Activated naive CD8-positive, alpha-beta T cell treated with anti-CD3 and anti-CD28 coated beads, Interleukin-2, amount 50 U/mL, for 24 hours (primary cell): ENCODE data around the gene CBLB.

Experiments
- ATAC-seq: fragments of 150-1000 bp; cut with Tn5 transposase; one replicate; pipeline ENCODE4 v1.10.0; 2021
- DNase-seq: peaks from one replicate; pipeline ENCODE4 v3.0.0; 2021
- H3K27ac Mint-ChIP-seq: one replicate; pipeline ENCODE4 v1.8.0; 2021; ENCODE audit warnings: mild to moderate bottlenecking, mixed read lengths
- H3K27me3 Mint-ChIP-seq: one replicate; pipeline ENCODE4 v1.8.0; 2021; ENCODE audit warnings: mixed read lengths
- H3K36me3 Mint-ChIP-seq: one replicate; pipeline ENCODE4 v1.8.0; 2021; ENCODE audit warnings: low read depth, mixed read lengths
- H3K4me1 Mint-ChIP-seq: one replicate; pipeline ENCODE4 v1.8.0; 2021; ENCODE audit warnings: mixed read lengths
- H3K4me3 Mint-ChIP-seq: one replicate; pipeline ENCODE4 v1.8.0; 2021; ENCODE audit warnings: mild to moderate bottlenecking, moderate library complexity, mixed read lengths
- H3K9me3 Mint-ChIP-seq: one replicate; pipeline ENCODE4 v1.8.0; 2021; ENCODE audit warnings: mixed read lengths

CBLB gene

DNA sequence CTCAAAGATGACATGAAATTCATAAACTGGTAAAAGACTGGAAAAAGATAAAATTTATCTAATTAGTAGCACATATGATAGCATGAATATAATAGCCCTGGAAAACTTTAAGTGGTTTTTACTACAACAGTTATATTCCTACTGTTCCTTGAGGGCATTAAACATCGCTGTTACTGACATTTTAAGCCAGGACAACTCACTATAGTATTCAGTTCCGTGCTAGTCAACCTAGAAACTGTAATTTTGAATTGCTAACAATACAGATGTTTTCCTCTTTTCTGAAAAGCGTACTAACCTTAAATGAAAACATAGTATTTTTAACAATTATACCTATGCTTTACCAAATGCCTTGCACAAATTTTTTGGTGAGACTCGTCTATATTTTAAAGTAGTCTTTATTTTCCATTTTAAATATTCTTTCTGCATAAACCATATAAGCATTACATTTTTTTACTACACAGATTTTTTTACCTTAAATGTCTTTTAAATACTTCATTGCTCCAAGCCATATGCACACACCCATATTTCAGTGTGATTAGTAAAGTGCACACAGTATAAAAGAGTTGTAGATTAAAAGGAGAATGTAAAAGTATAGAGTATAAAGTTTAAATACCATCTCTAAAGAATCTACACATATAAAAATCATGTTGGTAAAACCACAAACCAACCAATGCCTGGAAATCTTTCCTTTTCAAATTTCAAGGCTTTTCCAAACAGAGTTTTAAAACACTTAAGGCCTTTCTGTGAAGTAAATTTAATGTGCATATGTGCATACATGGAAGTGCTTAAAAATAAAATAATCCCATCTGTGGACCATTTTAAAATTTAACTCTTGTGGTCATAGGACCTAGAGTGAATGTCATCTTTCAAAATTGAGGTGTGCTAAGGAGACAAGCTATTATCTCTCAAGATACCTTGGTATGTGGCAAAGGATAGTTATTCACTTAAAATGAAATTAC lies 20.1 kb upstream of the CBLB start:
- H3K4me1 Mint-ChIP-seq = peaks cover 15% of the 10 kb centered on the region
- DNase-seq = no peak
- H3K9me3 Mint-ChIP-seq = no peaks in the 10 kb centered on the region
- H3K4me3 Mint-ChIP-seq = no peak overlapping the region
- no peaks in the 10 kb centered on the region for H3K27me3 Mint-ChIP-seq
- H3K36me3 Mint-ChIP-seq = no peaks in the 10 kb centered on the region
- no peak for ATAC-seq
- H3K27ac Mint-ChIP-seq = no peak overlapping the region

DNA sequence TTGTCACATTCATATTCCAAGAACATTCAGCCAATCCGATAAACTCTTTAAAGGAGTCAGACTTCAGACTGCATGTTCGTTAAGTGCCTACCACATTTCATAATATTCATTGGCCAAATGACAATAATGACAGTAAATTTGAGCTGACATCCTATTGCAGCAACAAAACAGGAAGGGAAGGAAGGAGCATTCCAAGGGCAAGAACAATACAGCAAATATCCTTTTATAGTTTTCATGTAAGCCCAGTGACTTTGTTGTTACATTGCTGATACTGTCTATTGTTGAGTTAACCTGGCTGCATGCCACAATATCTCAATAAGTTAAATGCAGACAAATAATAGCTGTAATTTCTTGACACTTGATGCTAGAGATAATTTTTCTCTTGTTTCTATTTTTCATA lies 16.4 kb upstream of the CBLB start:
- DNase-seq (no peak), ATAC-seq (no peak)
- Mint-ChIP-seq H3K27ac (no peak overlapping the region), H3K4me3 (no peak overlapping the region), H3K36me3 (no peaks in the 10 kb centered on the region), H3K27me3 (no peaks in the 10 kb centered on the region), H3K9me3 (no peaks in the 10 kb centered on the region), H3K4me1 (peaks cover 30% of the 10 kb centered on the region)

DNA sequence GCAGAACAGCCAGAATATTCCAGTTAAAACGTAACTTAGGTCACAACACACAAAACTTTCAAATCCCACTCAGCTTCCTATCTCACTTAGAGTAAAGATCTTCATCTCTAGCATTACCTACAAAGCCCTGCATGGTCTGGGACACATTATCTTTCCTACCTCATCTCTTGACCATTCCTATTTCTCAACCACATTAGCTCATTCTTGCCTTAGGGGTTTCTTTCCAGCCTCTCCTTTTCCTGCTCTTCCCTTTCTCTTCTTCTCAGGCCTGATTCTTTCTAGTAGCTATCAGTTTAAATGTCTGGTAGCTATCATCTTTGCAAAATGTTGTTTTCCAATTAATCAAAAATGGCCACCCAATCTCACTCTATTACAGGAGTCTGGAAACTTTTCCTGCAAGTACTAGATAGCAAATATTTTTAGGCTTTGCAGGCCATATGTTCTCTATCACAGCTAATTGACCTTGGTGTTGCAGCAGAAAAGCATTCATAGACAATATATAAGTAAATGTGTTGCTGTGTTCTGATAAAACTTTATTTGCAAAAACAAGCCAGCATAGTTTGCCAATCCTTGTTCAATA lies 15.1 kb upstream of the CBLB start:
- DNase-seq = no peak
- Mint-ChIP-seq H3K9me3 (no peaks in the 10 kb centered on the region), H3K4me1 (peaks cover 28% of the 10 kb centered on the region), H3K27me3 (no peaks in the 10 kb centered on the region), H3K4me3 (no peak overlapping the region), H3K27ac (no peak overlapping the region), H3K36me3 (no peaks in the 10 kb centered on the region)
- ATAC-seq = no peak

DNA sequence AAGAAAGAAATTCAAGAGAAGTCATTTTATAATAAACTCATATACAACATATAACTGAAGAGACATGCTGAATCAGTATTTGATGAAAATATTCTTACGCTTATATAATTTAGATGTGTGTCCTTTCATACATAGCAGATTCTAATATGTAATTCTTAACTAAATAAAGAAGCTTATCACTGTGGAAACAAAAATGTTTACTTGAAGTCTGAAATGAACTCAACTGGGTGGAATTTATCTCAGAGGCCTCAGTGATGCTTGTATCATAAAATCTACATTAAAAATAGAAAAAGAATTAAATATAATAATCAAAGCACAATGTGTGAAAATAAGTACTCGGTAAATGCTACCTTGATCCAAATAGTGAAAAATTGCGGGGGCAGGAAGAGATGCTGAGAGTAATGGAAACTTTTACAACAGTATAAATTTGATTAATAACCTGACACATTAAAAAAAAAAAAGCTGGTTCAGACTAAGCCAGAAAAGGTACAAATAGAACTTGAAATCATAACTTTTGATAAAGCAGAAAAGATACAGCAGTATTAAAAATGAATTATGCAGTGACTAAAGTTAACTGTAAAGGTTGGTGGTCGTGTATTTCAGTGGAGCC lies 12.0 kb upstream of the CBLB start:
- Mint-ChIP-seq H3K36me3 (no peaks in the 10 kb centered on the region), H3K27ac (no peak overlapping the region), H3K4me3 (no peak overlapping the region), H3K27me3 (no peaks in the 10 kb centered on the region), H3K9me3 (no peaks in the 10 kb centered on the region), H3K4me1 (peaks cover 53% of the 10 kb centered on the region)
- ATAC-seq (no peak), DNase-seq (no peak)

DNA sequence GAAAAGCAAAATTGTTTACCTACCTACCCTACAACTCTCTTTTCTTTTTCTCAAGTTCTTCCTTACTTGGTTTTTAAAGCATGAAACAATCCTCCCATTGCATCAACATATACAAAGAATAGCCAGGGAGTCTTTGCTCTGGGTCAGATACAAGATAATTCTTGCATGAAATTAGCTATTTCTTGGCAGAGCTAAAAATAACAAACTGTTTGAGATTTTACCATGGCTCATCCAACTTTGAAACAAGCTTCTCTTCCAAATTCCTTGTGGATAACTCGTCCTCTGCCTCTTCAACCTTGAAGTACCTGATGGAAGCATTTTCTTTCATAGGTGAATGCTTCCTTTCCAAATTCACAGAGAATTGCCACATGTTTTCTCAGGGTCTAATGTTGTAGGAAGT lies 9.2 kb upstream of the CBLB start:
- Mint-ChIP-seq H3K27me3 (no peaks in the 10 kb centered on the region), H3K27ac (peak overlapping the region; percentile 78), H3K36me3 (no peaks in the 10 kb centered on the region), H3K4me3 (peak overlapping the region; percentile 43), H3K4me1 (peaks cover 47% of the 10 kb centered on the region), H3K9me3 (no peaks in the 10 kb centered on the region)
- no peak for ATAC-seq
- no peak for DNase-seq

DNA sequence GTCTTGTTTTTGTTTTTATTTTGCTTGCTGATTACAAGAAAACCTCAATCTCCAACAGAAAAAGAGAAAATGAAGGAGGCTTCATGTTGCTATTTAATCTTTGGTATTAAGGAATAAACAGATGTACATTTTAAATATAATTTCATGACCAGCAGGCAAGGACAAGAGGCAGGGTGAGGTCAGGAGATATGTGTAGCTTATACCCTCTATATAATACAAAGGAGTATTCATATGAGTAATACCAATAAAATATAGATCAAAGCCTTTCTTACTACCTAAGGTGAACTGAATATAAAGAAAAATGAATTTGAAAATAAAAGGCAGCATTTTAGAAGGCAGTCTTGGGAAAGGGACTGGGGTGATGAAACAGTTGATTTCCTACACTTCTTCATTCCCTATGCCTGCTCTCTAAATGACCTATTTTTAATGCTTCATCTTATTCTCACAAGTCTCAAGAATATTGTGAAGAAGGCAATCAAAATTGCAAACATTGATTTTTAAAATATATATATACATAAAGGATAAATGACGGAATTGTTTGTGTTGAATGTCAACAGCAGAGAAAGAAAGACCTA lies 8.6 kb upstream of the CBLB start:
- ATAC-seq (no peak), DNase-seq (no peak)

DNA sequence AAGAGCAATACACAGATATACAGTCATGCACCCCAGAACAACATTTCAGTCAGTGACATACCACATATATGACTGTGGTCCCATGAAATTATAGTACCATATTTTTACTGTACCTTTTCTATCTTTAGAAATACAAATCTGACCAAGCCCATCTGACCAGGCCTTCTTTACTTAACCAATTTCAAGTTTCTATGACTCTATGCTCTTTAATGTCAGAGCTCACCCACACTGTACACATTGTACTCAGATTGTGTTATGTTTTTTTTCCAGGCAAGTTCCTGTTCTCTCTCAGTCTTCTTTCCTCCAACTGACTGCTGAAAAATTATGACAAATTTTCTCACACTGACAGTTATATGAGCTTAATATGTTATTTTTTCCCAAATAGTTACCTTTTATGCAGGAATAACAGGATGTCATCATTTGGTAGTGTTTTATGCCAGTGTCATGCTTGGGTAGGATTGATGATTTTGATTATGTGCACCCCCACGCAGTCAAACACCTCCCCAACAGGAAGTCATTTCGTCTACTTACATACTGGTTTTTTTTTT lies 8.0 kb upstream of the CBLB start:
- peak overlapping the region; percentile 65 for H3K4me3 Mint-ChIP-seq
- ATAC-seq (peak; percentile 96), DNase-seq (no peak)
- peaks cover 41% of the 10 kb centered on the region for H3K4me1 Mint-ChIP-seq
- H3K36me3 Mint-ChIP-seq = no peaks in the 10 kb centered on the region
- peak overlapping the region; percentile 88 for H3K27ac Mint-ChIP-seq
- no peaks in the 10 kb centered on the region for H3K27me3 Mint-ChIP-seq
- no peaks in the 10 kb centered on the region for H3K9me3 Mint-ChIP-seq

More for the DNA sequence above, 8.6 kb upstream of the CBLB start:
- Mint-ChIP-seq H3K27ac (peak overlapping the region; percentile 88), H3K9me3 (no peaks in the 10 kb centered on the region), H3K4me3 (peak overlapping the region; percentile 65), H3K36me3 (no peaks in the 10 kb centered on the region), H3K4me1 (peaks cover 42% of the 10 kb centered on the region), H3K27me3 (no peaks in the 10 kb centered on the region)

DNA sequence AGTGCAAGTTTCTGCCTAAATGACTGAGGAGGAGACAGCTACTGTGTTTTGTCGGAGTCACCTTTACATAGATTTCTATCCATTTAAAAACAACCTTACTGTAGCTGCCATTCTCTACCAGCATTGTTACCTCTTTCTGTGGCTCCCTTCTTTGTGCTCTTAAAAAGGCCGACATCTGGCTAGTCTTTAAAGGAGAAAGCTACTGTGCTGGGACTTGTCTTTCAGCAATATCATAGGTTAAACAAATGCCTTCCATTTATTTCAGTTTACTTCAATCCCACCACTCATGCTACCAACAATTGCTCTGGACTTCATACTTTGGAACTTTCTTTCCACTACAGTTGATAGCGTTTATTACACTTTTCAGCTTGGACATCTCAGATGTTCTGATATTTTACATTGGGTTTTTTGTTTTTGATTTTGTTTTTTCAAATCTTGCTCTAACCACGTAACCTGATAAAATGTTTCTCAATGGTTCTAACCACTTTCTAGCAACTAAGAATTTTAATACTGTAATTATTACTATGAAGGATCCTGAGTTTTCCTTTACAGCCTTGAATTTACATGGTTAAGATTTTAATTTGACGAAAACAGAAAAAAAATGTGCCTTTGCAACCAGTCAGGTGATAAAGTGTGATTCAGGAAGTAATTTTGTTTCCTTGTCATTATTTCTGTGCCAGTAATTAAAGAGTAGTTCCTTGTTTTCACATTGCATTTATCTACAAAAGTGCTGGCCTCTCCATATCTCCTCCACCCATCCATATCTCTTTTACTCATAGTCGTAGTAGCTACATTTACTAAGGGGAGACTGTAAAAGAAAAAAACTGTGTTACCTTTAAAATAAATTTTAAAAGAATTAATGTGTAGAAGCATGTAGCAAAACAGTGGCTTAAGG lies 1.3 kb upstream of the CBLB start:
- DNase-seq = no peak
- no peak for ATAC-seq
- Mint-ChIP-seq H3K9me3 (no peaks in the 10 kb centered on the region), H3K36me3 (peaks cover 30% of the 10 kb centered on the region), H3K27ac (peak overlapping the region; percentile 98), H3K27me3 (no peaks in the 10 kb centered on the region), H3K4me3 (peak overlapping the region; percentile 28), H3K4me1 (peaks cover 27% of the 10 kb centered on the region)

DNA sequence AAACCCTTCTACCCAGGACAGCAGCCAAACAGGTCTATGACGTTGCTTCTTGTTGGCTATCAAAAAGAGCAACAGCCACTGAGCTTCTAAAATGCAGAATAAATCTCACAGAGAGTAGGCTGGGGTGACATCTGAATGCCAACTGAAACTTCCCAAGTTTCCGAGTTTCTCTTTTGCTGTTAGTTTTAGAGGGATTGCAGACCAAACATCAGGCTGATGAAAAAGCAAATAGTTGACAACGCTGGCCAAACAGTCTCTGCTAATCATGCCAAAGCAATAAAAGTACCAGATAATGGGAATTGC lies 670 bp upstream of the CBLB start:
- Mint-ChIP-seq H3K27me3 (no peaks in the 10 kb centered on the region), H3K4me3 (no peak overlapping the region), H3K4me1 (peaks cover 33% of the 10 kb centered on the region), H3K36me3 (peaks cover 36% of the 10 kb centered on the region), H3K27ac (peak overlapping the region; percentile 98), H3K9me3 (no peaks in the 10 kb centered on the region)
- DNase-seq = no peak
- ATAC-seq = no peak

DNA sequence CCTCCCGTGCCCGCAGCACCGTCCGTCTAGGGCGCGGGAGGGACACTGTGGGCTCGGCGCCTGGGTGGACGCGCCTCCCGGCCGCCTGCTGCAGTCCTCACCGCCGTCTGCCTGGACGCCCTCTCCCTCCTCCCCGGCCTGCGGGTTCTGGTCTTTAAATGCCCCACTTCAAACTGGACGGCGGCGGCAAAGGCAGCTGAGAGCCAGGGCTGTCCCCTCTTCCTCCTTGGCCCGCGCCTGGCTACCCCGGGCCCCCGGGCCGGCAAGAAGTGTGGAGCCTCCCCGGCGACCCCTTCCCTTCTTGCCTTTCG lies 426 bp downstream of the CBLB start:
- H3K9me3 Mint-ChIP-seq = no peaks in the 10 kb centered on the region
- ATAC-seq (no peak), DNase-seq (peak; percentile 38)
- H3K27me3 Mint-ChIP-seq = no peaks in the 10 kb centered on the region
- peaks cover 43% of the 10 kb centered on the region for H3K4me1 Mint-ChIP-seq
- peak overlapping the region; percentile 98 for H3K27ac Mint-ChIP-seq
- peaks cover 43% of the 10 kb centered on the region for H3K36me3 Mint-ChIP-seq
- no peak overlapping the region for H3K4me3 Mint-ChIP-seq

DNA sequence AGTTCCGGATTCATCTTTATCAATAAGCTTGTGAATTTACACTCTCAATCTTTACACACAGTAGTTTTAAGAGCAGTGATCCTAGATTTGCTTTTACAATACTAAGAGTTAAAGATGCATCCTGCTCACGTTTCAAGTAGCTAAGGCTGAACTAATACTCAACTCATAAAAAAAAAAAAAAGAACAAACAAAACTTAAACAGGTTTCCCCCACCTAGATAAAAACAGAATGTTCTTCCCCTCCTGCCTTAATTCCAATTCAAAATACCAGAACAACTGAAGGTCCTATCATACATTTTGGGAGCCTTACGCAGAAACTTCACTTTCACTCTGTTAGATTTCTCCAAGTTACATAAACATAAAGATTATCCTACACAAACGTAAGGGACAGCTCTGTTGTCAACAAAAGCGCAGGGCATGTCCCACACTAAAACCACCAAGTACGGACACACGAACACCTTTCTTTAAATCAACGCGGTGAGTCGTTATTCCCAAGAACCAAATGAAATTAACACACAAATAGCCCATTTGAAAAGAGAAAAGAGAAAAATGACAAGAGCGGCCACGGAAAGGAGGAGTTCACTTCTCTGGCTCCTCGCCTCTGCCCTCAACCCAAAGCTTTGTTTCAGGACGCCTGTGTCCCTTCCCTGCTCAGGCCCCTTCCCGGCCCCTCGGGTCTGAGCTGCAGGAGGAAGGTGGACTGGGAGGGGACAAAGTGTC lies 941 bp downstream of the CBLB start:
- no peak overlapping the region for H3K4me3 Mint-ChIP-seq
- ATAC-seq = no peak
- peaks cover 43% of the 10 kb centered on the region for H3K36me3 Mint-ChIP-seq
- DNase-seq = no peak
- H3K9me3 Mint-ChIP-seq = no peaks in the 10 kb centered on the region
- H3K27me3 Mint-ChIP-seq = no peaks in the 10 kb centered on the region
- peaks cover 43% of the 10 kb centered on the region for H3K4me1 Mint-ChIP-seq
- peak overlapping the region; percentile 98 for H3K27ac Mint-ChIP-seq

DNA sequence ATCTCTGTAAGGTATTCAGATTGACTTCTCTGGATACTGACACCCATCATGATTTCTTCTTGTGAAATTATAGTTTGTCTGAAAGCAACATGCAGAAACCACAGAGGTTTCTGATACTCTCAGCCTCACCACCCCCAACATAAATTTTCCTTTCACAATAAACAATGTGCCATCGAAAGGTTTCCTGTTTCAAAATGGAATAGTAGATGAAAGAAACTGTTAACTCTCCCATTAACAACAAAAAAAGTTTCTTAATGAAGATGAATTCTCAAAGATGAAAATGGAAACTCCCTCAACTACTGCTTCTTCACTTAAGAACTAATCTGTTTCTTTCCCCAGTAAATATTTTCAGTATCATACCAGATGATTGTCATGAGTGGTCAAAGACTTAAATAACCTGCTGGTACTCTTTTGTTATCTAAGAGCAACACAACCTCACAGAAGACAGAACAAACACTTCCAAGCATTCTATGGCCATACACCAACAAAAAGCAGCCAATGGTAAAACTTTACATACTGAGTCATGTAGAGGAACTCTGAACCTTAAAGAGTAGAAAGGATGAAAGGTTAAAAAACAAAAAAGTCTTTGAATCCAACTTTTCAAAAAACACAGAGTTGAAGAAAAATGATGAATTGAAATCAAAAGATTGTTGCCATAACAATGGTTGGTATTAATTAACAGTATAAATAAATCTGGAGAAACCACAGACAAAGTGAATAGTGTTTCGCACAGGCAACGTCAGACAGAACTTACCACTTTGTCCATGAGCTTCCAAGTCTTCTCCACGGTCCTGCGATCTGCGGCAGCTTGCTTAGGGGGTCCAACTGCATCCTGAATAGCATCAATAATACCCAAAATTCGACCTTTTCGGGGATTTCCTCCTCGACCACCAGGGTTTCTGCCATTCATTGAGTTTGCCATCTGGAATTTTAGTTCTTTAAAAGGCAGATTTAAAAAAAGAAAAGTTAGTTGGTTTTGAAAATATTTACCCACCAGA lies 1.9 kb downstream of the CBLB start:
- ATAC-seq (peak; percentile 5), DNase-seq (peak; percentile 28)
- H3K36me3 Mint-ChIP-seq = peaks cover 43% of the 10 kb centered on the region
- peak overlapping the region; percentile 98 for H3K27ac Mint-ChIP-seq
- H3K4me3 Mint-ChIP-seq = no peak overlapping the region
- H3K9me3 Mint-ChIP-seq = no peaks in the 10 kb centered on the region
- H3K27me3 Mint-ChIP-seq = no peaks in the 10 kb centered on the region
- H3K4me1 Mint-ChIP-seq = peaks cover 43% of the 10 kb centered on the region
